Large intestine (tissue), 12 donors: Measurements from ENCODE around the gene IFT43. TPM values are rescaled to one million over a fixed set of nuclear protein-coding genes. Genes with fewer than 3 reads are reported as not detected.

Experiments used
- DNase-seq, 2 donors: peaks; one replicate each; pipeline versions ENCODE4 v3.0.0 to v3.0.0-alpha.2; 2013
- H3K27ac ChIP-seq: one replicate; pipeline ENCODE4 v1.5.1; 2013; ENCODE audit warnings: low read length
- H3K27me3 ChIP-seq: 2 replicates; pipeline ENCODE4 v1.6.1; 2013; ENCODE audit warnings: low read length; ENCODE audit not compliant: control insufficient read depth, insufficient read depth
- H3K36me3 ChIP-seq: 2 replicates; pipeline ENCODE4 v1.6.1; 2013; ENCODE audit warnings: low read length; ENCODE audit not compliant: control insufficient read depth, insufficient read depth
- H3K4me1 ChIP-seq: one replicate; pipeline ENCODE4 v1.6.1; 2013; ENCODE audit warnings: low read length; ENCODE audit not compliant: control insufficient read depth, insufficient read depth
- H3K4me3 ChIP-seq: one replicate; pipeline ENCODE4 v1.5.1; 2013; ENCODE audit warnings: low read length
- H3K9me3 ChIP-seq: one replicate; pipeline ENCODE4 v1.6.1; 2013; ENCODE audit warnings: mild to moderate bottlenecking, low read depth, low read length, moderate library complexity; ENCODE audit not compliant: control insufficient read depth
- WGBS: methylation state at CpG from one replicate; pipeline ENCODE4 v1.1.5; 2013; ENCODE audit warnings: low lambda C conversion rate; ENCODE audit not compliant: insufficient coverage; 5-methylcytosine and 5-hydroxymethylcytosine counted together
- long read RNA-seq, 11 donors: transcript quantifications; one replicate each; lab custom pipeline, GENCODE V29; 2026
- polyA plus RNA-seq: library from polyadenylated mRNA; unstranded; fragments of 120-200 nt; gene quantifications from one replicate; pipeline ENCODE4 v1.2.1, GENCODE V29; 2013

Gene IFT43
- 44.8 TPM for polyA plus RNA-seq
- long read RNA-seq, donor 1, transcript IFT43-202 (9 exons, 833 nt), result major isoform, 5 of 5 reads
- long read RNA-seq, donor 1, partial matches to known transcripts, result 0 of 5 reads
- long read RNA-seq, donor 1, other reads (novel, unspliced or antisense), result 0 of 5 reads
- long read RNA-seq, donor 2, transcript IFT43-202 (9 exons, 833 nt), result major isoform, 22 of 51 reads
- long read RNA-seq, donor 2, partial matches to known transcripts, result 24 of 51 reads
- long read RNA-seq, donor 2, other reads (novel, unspliced or antisense), result 0 of 51 reads
- long read RNA-seq, donor 3, result 0 reads
- long read RNA-seq, donor 4, result 0 reads
- long read RNA-seq, donor 5, transcript IFT43-202 (9 exons, 833 nt), result major isoform, 6 of 12 reads
- long read RNA-seq, donor 5, partial matches to known transcripts, result 5 of 12 reads
- long read RNA-seq, donor 5, other reads (novel, unspliced or antisense), result 0 of 12 reads
- long read RNA-seq, donor 6, transcript IFT43-202 (9 exons, 833 nt), result major isoform, 17 of 20 reads
- long read RNA-seq, donor 6, partial matches to known transcripts, result 0 of 20 reads
- long read RNA-seq, donor 6, other reads (novel, unspliced or antisense), result 0 of 20 reads
- long read RNA-seq, donor 7, transcript IFT43-202 (9 exons, 833 nt), result major isoform, 7 of 9 reads
- long read RNA-seq, donor 7, partial matches to known transcripts, result 0 of 9 reads
- long read RNA-seq, donor 7, other reads (novel, unspliced or antisense), result 0 of 9 reads
- long read RNA-seq, donor 8, transcript IFT43-202 (9 exons, 833 nt), result major isoform, 24 of 26 reads
- long read RNA-seq, donor 8, partial matches to known transcripts, result 0 of 26 reads
- long read RNA-seq, donor 8, other reads (novel, unspliced or antisense), result 0 of 26 reads
- long read RNA-seq, donor 9, transcript IFT43-202 (9 exons, 833 nt), result major isoform, 16 of 24 reads
- long read RNA-seq, donor 9, partial matches to known transcripts, result 8 of 24 reads
- long read RNA-seq, donor 9, other reads (novel, unspliced or antisense), result 0 of 24 reads
- long read RNA-seq, donor 10, transcript IFT43-202 (9 exons, 833 nt), result major isoform, 17 of 18 reads
- long read RNA-seq, donor 10, partial matches to known transcripts, result 0 of 18 reads
- long read RNA-seq, donor 10, other reads (novel, unspliced or antisense), result 0 of 18 reads
- long read RNA-seq, donor 11, transcript IFT43-202 (9 exons, 833 nt), result major isoform, 9 of 10 reads
- long read RNA-seq, donor 11, partial matches to known transcripts, result 0 of 10 reads
- long read RNA-seq, donor 11, other reads (novel, unspliced or antisense), result 0 of 10 reads

DNA sequence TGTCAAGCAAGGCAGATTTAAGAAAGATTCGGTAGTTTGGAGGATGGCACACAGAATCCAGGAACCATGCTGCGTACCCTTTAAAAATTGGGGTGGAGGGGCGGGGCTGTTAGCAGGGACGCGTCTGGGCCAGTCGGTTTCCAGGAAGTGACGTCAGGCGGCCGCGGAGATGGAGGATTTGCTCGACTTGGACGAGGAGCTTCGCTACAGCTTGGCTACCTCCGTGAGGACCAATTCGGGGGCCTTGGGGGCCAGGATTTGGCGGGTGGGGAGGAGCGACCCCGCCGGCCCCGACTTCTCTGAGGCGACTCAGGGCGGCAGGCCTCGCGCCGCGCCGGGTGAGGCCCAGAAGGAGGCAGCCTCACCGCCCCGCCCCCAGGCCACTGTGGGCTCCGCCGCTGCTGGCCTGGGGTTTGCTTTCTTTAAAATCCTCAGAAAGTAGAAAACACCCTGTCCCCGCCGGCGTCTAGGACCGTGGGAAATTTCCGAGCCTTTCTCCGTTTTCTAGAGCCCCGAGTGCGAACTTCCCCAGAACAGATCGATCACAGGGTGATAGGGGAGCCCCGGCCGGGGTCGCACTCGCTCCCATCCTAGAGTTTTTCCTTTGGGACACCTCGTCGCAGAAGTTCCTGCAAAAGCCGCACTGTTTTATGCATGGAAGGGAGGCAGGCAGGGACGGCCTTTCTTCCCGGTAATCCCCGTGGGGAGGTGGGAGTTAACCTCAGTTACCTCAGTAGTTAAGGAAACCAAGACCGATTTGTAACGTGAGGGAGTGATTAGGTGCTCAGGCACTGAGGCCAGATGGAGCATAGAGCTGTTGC lies at the start of gene IFT43:
IFT43 (plus strand) TSS at position 146 of the 821 bp plus-strand sequence; CDS start at position 170, 24 bp downstream.
- no CpG with 5 or more reads among the region's 52 CpGs for WGBS
- Histone ChIP-seq H3K4me3 (peak within 1 kb of the TSS; percentile 86), H3K36me3 (peaks cover 14% of the 10 kb centered on the region), H3K27me3 (no peaks in the 10 kb centered on the region), H3K9me3 (no peaks in the 10 kb centered on the region), H3K27ac (peak within 1 kb of the TSS; percentile 74), H3K4me1 (peaks cover 18% of the 10 kb centered on the region)
- peak; percentile 83 to 90 for DNase-seq

DNA sequence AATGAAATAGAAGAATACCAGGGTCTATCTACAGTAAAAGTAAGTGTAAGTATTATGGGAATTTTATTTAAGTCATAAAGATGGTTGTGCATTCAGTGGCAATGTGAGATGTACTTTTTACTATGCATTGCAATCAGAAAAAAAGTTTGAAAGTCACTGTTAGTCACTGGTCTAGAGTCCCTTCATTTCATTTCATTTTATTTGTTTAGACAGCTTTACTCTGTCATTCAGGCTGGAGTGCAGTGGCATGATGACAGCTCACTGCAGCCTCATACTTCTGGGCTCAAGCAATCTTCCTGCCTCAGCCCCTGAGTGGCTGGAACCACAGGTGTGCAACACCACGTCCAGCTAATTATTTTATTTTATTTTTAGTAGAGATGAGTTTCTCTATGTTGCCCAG lies 46.4 kb upstream of the IFT43 start:
- H3K4me1 ChIP-seq, result no peaks in the 10 kb centered on the region

DNA sequence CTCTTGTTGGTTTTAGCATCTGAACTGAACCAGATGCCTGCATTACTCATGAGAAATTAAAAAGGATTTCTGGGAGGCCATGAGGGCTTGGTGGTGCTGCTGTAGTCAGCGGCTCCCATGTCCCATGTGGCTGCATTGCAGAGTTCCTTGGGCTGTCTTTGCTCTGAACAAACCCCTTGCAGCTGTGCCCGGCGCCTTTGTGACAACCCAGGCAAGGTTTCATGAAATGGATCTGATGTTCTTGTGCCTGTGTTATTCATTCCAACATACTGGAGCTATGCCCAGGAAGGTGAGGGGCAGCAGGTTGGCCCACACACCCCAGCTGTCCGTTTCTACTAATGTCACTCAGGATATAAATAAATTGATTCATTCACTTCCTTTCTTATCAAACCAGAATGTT lies 44.5 kb upstream of the IFT43 start:
- H3K27me3 ChIP-seq, result no peaks in the 10 kb centered on the region
- no peak overlapping the region for H3K27ac ChIP-seq
- no peak for DNase-seq
- no CpG with 5 or more reads among the region's 4 CpGs for WGBS
- no peaks in the 10 kb centered on the region for H3K9me3 ChIP-seq
- H3K4me3 ChIP-seq, result no peak overlapping the region
- no peaks in the 10 kb centered on the region for H3K36me3 ChIP-seq
- no peaks in the 10 kb centered on the region for H3K4me1 ChIP-seq

More for the DNA sequence above, 46.4 kb upstream of the IFT43 start:
- Histone ChIP-seq H3K27me3 (no peaks in the 10 kb centered on the region), H3K4me3 (no peak overlapping the region), H3K27ac (no peak overlapping the region), H3K36me3 (no peaks in the 10 kb centered on the region), H3K9me3 (no peaks in the 10 kb centered on the region)
- WGBS, result no CpG with 5 or more reads among the region's 1 CpG
- no peak for DNase-seq

DNA sequence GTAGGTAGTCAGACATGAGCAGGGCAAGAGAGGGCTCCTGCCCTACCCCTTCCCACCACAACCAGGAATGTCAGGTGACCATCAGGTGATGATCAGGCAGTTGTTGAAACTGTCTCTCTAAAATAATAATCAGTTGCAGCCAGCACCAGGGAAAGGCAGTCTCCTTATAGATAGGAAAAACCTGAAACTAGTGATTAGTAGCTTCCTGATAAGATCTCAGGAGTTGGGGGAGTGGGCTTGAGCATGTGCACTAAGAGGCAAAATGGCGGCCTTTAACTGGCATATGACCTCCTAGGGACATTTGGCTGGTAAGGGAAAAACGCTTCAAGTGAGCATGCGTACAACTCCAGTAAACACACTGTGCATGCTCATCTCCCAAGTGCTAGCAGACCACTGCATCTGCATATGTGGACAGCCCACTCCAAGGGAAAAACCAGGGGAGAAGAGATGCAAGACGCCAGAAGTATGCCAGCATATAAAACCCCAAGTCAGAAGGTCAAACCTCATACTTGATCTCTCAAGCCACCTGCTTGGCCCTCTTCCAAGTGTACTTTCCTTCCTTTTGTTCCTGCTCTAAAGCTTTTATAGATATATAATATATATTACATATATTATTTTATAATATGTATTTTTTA lies 40.8 kb upstream of the IFT43 start:
- Histone ChIP-seq H3K27ac (no peak overlapping the region), H3K36me3 (no peaks in the 10 kb centered on the region), H3K9me3 (no peaks in the 10 kb centered on the region), H3K4me1 (no peaks in the 10 kb centered on the region), H3K4me3 (no peak overlapping the region), H3K27me3 (no peaks in the 10 kb centered on the region)
- DNase-seq, result no peak
- WGBS, result no CpG with 5 or more reads among the region's 4 CpGs

DNA sequence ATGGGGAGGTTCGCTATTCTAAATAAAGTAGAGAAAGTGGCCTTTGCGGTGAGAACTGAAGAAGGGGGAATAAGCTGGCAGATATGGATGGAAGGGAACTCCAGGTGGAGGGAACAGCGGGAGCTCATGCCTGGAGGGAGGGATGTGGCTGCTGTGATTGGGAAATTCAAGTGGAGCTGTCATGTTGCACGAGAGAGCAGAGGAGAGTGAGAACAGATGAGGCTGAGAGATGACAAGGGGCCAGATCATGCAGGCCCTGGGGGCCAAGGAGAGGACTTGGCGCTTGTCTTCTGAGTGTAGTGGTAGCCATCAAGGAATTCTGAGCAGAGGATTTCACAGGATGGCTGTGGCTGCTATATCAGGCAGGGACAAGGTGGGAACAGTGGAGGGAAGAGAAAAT lies 38.8 kb upstream of the IFT43 start:
- H3K36me3 ChIP-seq, result no peaks in the 10 kb centered on the region
- no peak for DNase-seq
- no peaks in the 10 kb centered on the region for H3K4me1 ChIP-seq
- H3K27ac ChIP-seq, result no peak overlapping the region
- WGBS, result 86% methylated on average over 4 of the region's 5 CpGs
- H3K27me3 ChIP-seq, result no peaks in the 10 kb centered on the region
- H3K9me3 ChIP-seq, result no peaks in the 10 kb centered on the region
- no peak overlapping the region for H3K4me3 ChIP-seq

DNA sequence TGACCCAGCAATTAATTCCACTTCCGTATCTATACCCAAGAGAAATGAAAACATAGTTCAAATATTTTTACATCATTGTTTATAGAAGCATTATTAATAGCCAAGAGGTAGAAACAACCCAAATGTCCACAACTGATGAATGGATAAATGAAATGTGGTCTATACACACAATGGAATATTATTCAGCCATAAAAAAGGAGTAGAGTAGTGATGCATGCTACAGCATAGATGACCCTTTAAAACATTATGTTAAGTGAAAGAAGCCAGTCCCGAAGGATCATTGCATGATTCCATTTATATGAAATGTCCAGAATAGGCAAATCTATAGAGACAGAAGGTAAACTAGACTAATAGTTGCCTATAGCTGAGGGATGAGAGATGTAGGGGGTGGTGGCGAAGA lies 33.1 kb upstream of the IFT43 start:
- 90% methylated on average over 2 of the region's 3 CpGs for WGBS
- H3K27ac ChIP-seq, result no peak overlapping the region
- H3K9me3 ChIP-seq, result no peaks in the 10 kb centered on the region
- no peak overlapping the region for H3K4me3 ChIP-seq
- peaks cover 4% of the 10 kb centered on the region for H3K36me3 ChIP-seq
- no peaks in the 10 kb centered on the region for H3K27me3 ChIP-seq
- DNase-seq, result no peak
- no peaks in the 10 kb centered on the region for H3K4me1 ChIP-seq

DNA sequence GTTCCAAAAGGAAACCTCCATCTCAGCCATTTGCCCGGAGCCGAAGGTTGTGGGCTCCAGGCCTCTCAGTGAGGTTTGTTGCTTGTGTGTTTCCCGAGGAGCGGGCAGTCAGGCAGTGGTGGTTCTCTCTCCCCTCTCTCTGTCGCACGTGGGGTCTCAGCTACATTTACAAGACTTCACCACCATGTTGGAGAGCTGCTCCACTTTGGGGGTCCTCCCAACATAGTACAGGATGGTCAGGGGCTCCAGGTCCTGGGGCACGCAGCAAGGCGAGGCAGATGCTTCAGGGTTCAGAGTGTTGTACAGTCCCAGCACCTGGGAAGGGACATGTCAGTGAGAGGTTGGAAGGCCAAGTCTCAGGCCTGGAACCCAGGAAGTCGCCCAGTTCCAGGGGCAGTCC lies 26.5 kb upstream of the IFT43 start:
- H3K4me1 ChIP-seq, result no peaks in the 10 kb centered on the region
- peaks cover 35% of the 10 kb centered on the region for H3K36me3 ChIP-seq
- DNase-seq, result no peak
- WGBS, result no CpG with 5 or more reads among the region's 9 CpGs
- no peak overlapping the region for H3K4me3 ChIP-seq
- H3K27me3 ChIP-seq, result no peaks in the 10 kb centered on the region
- no peaks in the 10 kb centered on the region for H3K9me3 ChIP-seq
- H3K27ac ChIP-seq, result no peak overlapping the region

DNA sequence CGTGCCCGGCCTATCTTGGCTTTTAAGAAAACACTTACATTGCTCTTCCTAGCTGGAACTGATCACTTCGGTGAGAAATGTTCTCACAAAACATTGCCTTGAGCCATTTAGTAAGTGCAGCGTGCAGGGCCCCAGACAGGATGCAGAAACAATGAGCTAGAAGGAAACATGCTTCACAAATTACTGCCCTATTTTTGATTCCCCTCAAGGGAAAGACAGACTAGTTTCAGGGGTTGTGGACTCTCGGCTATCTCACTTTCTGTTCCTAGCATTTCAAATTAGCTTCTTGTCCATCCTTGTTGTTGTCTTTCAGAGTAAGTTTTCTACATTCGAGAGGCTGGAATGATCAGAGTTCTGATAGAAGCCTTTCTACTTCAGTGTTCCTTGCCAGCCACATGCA lies 25.3 kb upstream of the IFT43 start:
- 83% methylated on average over 1 of the region's 6 CpGs for WGBS
- Histone ChIP-seq H3K27ac (no peak overlapping the region), H3K9me3 (no peaks in the 10 kb centered on the region), H3K4me3 (no peak overlapping the region), H3K4me1 (no peaks in the 10 kb centered on the region), H3K36me3 (peaks cover 37% of the 10 kb centered on the region), H3K27me3 (no peaks in the 10 kb centered on the region)
- DNase-seq, result no peak

DNA sequence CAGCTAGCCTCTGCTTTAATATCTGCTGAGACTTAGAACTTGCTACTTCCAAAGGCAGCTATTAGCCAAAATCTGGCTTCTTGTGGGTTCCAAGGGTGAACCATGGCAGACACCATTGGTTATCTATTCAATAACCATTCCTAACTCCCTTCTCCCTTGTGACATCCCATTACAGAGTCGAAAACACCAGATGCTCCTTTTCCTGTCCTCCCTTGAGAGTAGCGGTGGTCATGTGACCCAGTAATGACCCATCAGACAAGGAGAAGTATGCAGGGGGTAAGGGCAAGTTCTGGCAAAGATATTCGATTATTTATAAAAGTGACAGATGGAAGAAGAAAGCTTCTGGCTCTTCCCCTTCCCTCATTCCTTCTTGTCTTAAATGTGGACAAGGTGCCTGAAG lies 23.9 kb upstream of the IFT43 start:
- Histone ChIP-seq H3K36me3 (peaks cover 42% of the 10 kb centered on the region), H3K27me3 (no peaks in the 10 kb centered on the region), H3K4me1 (no peaks in the 10 kb centered on the region), H3K9me3 (no peaks in the 10 kb centered on the region), H3K27ac (no peak overlapping the region), H3K4me3 (no peak overlapping the region)
- no CpG with 5 or more reads among the region's 3 CpGs for WGBS
- no peak for DNase-seq
